ENCODE measurements around the gene XG.
"Not testable (repeated sequence)": the region's sequence is repeated elsewhere in the genome, so short reads cannot be mapped to it uniquely, and the experiment has no call there.

Gene XG

DNA sequence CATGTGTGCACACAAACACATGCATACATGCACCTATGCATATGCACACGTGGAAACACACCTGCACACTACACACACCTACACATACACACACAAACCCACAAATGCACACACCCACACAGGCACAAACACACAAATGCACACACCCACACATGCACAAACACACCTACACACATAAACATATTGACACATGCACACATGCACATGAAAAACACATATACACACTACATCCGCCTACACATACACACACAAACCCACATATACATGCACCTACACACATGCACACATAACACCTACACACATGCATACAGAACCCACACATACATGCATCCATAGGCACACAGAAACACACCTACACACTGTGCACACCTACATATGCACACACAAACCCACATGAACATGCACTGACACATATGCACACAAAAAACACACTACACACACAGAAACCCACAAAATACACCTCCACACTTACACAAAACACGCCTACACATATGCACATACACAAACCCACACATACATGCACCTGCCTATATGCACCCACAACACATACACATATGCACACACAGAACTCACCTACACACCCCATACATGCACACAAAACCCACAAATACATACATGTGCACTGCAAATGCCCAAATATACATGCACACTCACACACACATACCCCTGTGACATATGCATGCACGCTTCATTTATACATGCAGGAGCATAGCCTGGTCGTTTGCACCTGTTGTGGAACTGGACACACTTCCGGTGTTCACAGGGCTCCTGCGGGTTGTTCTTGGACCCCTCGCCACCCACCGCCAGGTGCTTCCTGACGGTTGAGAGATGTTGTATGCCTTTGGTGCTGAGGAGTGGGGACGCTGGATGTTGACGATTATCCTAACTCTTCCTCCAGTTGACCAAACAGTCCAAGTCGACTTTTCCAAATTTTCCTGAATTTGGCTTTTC, 38.7 kb upstream of the XG start:
- no peak overlapping the region for H3K9ac ChIP-seq (ENCODE audit: low read length)
- no peak overlapping the region for H3K4me3 ChIP-seq (ENCODE audit: low read depth in 1 of 2, low read length in 2 of 2)
- no peak overlapping the region for H3K27ac ChIP-seq (ENCODE audit: low read depth, low read length)
- H3K4me1 ChIP-seq (ENCODE audit: insufficient read depth, low read length), result peaks cover 26% of the 10 kb centered on the region
- peaks cover 11% of the 10 kb centered on the region for H3K36me3 ChIP-seq (ENCODE audit: insufficient read depth, low read length)
- no peaks in the 10 kb centered on the region for H3K27me3 ChIP-seq (ENCODE audit: control insufficient read depth in 1 of 2, insufficient read depth in 2 of 2, low read length in 2 of 2)
- H3K9me3 ChIP-seq (ENCODE audit: low read length), result no peaks in the 10 kb centered on the region

DNA sequence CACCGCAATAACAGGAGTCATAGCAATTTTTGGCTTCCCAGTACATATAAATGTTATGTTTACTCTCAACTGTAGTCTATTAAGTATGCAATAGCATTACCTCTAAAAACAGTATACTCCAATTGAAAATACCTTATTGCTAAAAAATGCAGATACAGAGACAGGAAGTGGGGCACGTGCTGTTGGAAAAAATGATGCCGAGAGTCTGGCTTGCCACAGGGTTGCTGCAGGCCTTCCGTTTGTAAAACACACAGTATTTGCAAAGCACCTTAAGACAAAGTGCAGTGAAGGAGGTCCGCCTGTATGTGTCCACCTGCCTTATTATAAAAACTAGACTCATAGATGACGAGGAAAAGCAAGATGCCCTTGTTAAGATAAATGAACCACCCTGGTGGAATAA, 37.3 kb upstream of the XG start:
- H3K9me3 ChIP-seq (ENCODE audit: low read length), result no peaks in the 10 kb centered on the region
- H3K36me3 ChIP-seq (ENCODE audit: insufficient read depth, low read length), result peaks cover 20% of the 10 kb centered on the region
- H3K27ac ChIP-seq (ENCODE audit: low read depth, low read length), result no peak overlapping the region
- no peak overlapping the region for H3K4me3 ChIP-seq (ENCODE audit: low read depth in 1 of 2, low read length in 2 of 2)
- H3K27me3 ChIP-seq (ENCODE audit: control insufficient read depth in 1 of 2, insufficient read depth in 2 of 2, low read length in 2 of 2), result no peaks in the 10 kb centered on the region
- H3K9ac ChIP-seq (ENCODE audit: low read length), result no peak overlapping the region
- peaks cover 13% of the 10 kb centered on the region for H3K4me1 ChIP-seq (ENCODE audit: insufficient read depth, low read length)

- H3K27ac ChIP-seq (ENCODE audit: low read depth, low read length), result no peak overlapping the region
- H3K4me1 ChIP-seq (ENCODE audit: insufficient read depth, low read length), result peaks cover 9% of the 10 kb centered on the region
- no peak overlapping the region for H3K4me3 ChIP-seq (ENCODE audit: low read depth in 1 of 2, low read length in 2 of 2)
- no peaks in the 10 kb centered on the region for H3K9me3 ChIP-seq (ENCODE audit: low read length)
- H3K36me3 ChIP-seq (ENCODE audit: insufficient read depth, low read length), result peaks cover 25% of the 10 kb centered on the region
- no peak overlapping the region for H3K9ac ChIP-seq (ENCODE audit: low read length)
- H3K27me3 ChIP-seq (ENCODE audit: control insufficient read depth in 1 of 2, insufficient read depth in 2 of 2, low read length in 2 of 2), result no peaks in the 10 kb centered on the region
These were observed 36.7 kb upstream of the XG start for GRCh38 chrX:2715066-2715600.

- H3K9me3 ChIP-seq (ENCODE audit: low read length), result no peaks in the 10 kb centered on the region
- H3K27ac ChIP-seq (ENCODE audit: low read depth, low read length), result no peak overlapping the region
- no peak overlapping the region for H3K4me3 ChIP-seq (ENCODE audit: low read depth in 1 of 2, low read length in 2 of 2)
- H3K4me1 ChIP-seq (ENCODE audit: insufficient read depth, low read length), result no peaks in the 10 kb centered on the region
- H3K9ac ChIP-seq (ENCODE audit: low read length), result no peak overlapping the region
- no peaks in the 10 kb centered on the region for H3K27me3 ChIP-seq (ENCODE audit: control insufficient read depth in 1 of 2, insufficient read depth in 2 of 2, low read length in 2 of 2)
- H3K36me3 ChIP-seq (ENCODE audit: insufficient read depth, low read length), result peaks cover 30% of the 10 kb centered on the region
These were observed 34.5 kb upstream of the XG start for GRCh38 chrX:2717312-2717711.

DNA sequence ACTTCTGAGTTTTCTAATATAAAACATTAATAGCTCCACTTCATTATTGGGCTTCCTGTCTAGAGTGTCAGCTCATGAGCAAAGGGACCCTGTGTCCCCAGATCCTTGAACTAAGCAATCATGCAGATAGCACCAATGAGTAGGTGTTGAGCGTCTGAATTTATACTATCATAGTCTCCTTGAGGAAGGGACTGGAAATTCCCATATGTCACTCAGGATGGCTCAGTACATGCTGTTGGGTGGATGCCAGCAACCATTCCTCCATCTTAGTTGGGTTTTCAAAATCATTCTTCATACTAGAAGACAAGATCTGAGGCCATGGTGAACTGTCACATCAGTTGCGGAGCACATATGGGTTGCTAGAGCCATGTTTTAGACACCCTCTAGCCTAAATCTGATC, 33.0 kb upstream of the XG start:
- Histone ChIP-seq H3K27me3 (ENCODE audit: control insufficient read depth in 1 of 2, insufficient read depth in 2 of 2, low read length in 2 of 2) (no peaks in the 10 kb centered on the region), H3K36me3 (ENCODE audit: insufficient read depth, low read length) (peaks cover 45% of the 10 kb centered on the region), H3K27ac (ENCODE audit: low read depth, low read length) (no peak overlapping the region), H3K9ac (ENCODE audit: low read length) (no peak overlapping the region), H3K4me3 (ENCODE audit: low read depth in 1 of 2, low read length in 2 of 2) (no peak overlapping the region), H3K9me3 (ENCODE audit: low read length) (no peaks in the 10 kb centered on the region), H3K4me1 (ENCODE audit: insufficient read depth, low read length) (no peaks in the 10 kb centered on the region)

DNA sequence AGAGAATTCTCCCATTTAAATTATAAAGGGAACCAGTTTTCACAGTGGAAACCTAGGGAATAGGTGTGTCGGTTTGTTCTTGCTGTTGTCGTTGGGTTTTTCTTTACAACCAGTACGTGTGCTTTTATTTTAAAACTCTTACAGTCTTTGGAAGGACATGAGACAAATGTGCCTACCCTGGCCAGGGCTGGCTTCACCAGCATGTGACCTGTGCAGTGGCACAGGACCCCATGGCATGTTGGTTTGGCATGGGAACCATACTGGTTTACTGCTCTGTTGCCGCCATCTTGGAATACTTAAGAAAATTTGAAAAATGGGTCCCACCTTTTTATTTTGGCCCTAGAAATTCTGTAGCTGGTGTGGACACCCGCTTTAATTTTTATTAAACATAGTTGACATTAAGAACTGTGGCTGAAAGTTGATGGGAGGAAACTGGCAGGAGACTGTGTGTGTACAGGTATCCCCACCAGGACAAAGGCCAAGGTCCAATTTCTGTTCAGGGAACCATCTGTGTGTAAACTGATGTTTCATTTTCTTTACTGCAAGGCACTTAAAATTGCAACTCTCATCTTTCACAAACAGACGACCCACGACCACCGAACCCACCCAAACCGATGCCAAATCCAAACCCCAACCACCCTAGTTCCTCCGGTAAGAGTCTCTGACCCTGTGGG, 31.9 kb upstream of the XG start:
- peaks cover 40% of the 10 kb centered on the region for H3K36me3 ChIP-seq (ENCODE audit: insufficient read depth, low read length)

GRCh38 chrX:2723286-2723879, 28.5 kb upstream of the XG start:
- peaks cover 48% of the 10 kb centered on the region for H3K36me3 ChIP-seq (ENCODE audit: insufficient read depth, low read length)
- H3K9me3 ChIP-seq (ENCODE audit: low read length), result no peaks in the 10 kb centered on the region
- H3K4me3 ChIP-seq (ENCODE audit: low read depth in 1 of 2, low read length in 2 of 2), result no peak overlapping the region
- H3K27ac ChIP-seq (ENCODE audit: low read depth, low read length), result no peak overlapping the region
- no peaks in the 10 kb centered on the region for H3K4me1 ChIP-seq (ENCODE audit: insufficient read depth, low read length)
- no peak overlapping the region for H3K9ac ChIP-seq (ENCODE audit: low read length)
- no peaks in the 10 kb centered on the region for H3K27me3 ChIP-seq (ENCODE audit: control insufficient read depth in 1 of 2, insufficient read depth in 2 of 2, low read length in 2 of 2)

More for the DNA sequence above, 31.9 kb upstream of the XG start:
- Histone ChIP-seq H3K27me3 (ENCODE audit: control insufficient read depth in 1 of 2, insufficient read depth in 2 of 2, low read length in 2 of 2) (no peaks in the 10 kb centered on the region), H3K9me3 (ENCODE audit: low read length) (no peaks in the 10 kb centered on the region), H3K4me1 (ENCODE audit: insufficient read depth, low read length) (no peaks in the 10 kb centered on the region), H3K9ac (ENCODE audit: low read length) (no peak overlapping the region), H3K27ac (ENCODE audit: low read depth, low read length) (no peak overlapping the region), H3K4me3 (ENCODE audit: low read depth in 1 of 2, low read length in 2 of 2) (no peak overlapping the region)

- not testable (repeated sequence) for H3K4me3 ChIP-seq (ENCODE audit: low read depth in 1 of 2, low read length in 2 of 2); H3K27ac ChIP-seq (ENCODE audit: low read depth, low read length); H3K9ac ChIP-seq (ENCODE audit: low read length); H3K27me3 ChIP-seq (ENCODE audit: control insufficient read depth in 1 of 2, insufficient read depth in 2 of 2, low read length in 2 of 2); H3K9me3 ChIP-seq (ENCODE audit: low read length); H3K4me1 ChIP-seq (ENCODE audit: insufficient read depth, low read length)
- H3K36me3 ChIP-seq (ENCODE audit: insufficient read depth, low read length), result peaks cover 44% of the 10 kb centered on the region
These were observed 24.6 kb upstream of the XG start for GRCh38 chrX:2727264-2727663.

- Histone ChIP-seq H3K4me3 (ENCODE audit: low read depth in 1 of 2, low read length in 2 of 2) (no peak overlapping the region), H3K27me3 (ENCODE audit: control insufficient read depth in 1 of 2, insufficient read depth in 2 of 2, low read length in 2 of 2) (no peaks in the 10 kb centered on the region), H3K27ac (ENCODE audit: low read depth, low read length) (no peak overlapping the region), H3K4me1 (ENCODE audit: insufficient read depth, low read length) (no peaks in the 10 kb centered on the region), H3K36me3 (ENCODE audit: insufficient read depth, low read length) (peaks cover 39% of the 10 kb centered on the region), H3K9ac (ENCODE audit: low read length) (no peak overlapping the region), H3K9me3 (ENCODE audit: low read length) (no peaks in the 10 kb centered on the region)
These were observed 19.8 kb upstream of the XG start for GRCh38 chrX:2732076-2732475.

DNA sequence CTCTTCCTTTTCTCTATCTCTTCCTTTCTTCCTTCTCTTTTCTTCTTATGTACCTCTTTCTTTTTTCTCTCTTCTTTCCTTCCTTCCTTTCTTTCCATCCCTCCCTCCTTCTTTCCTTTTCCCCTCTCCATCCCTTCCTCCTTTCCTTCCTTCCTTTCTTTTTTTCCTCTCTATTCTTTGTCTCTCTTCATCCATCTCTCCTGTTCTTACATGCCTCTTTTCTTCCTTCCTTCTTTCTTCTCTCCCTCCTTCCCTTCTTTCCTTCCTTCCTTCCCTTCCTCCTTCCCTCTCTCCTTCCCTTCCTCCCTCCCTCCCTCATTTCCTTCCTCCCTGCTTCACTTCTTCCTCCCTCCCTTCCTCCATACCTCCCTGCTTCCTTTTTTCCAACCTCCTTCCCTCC, 19.2 kb upstream of the XG start:
- H3K4me1 ChIP-seq (ENCODE audit: insufficient read depth, low read length), result no peaks in the 10 kb centered on the region
- no peak overlapping the region for H3K9ac ChIP-seq (ENCODE audit: low read length)
- peaks cover 38% of the 10 kb centered on the region for H3K36me3 ChIP-seq (ENCODE audit: insufficient read depth, low read length)
- H3K9me3 ChIP-seq (ENCODE audit: low read length), result no peaks in the 10 kb centered on the region
- H3K27me3 ChIP-seq (ENCODE audit: control insufficient read depth in 1 of 2, insufficient read depth in 2 of 2, low read length in 2 of 2), result no peaks in the 10 kb centered on the region
- no peak overlapping the region for H3K27ac ChIP-seq (ENCODE audit: low read depth, low read length)
- no peak overlapping the region for H3K4me3 ChIP-seq (ENCODE audit: low read depth in 1 of 2, low read length in 2 of 2)

GRCh38 chrX:2733286-2733685, 18.6 kb upstream of the XG start:
- Histone ChIP-seq H3K27me3 (ENCODE audit: control insufficient read depth in 1 of 2, insufficient read depth in 2 of 2, low read length in 2 of 2) (no peaks in the 10 kb centered on the region), H3K27ac (ENCODE audit: low read depth, low read length) (no peak overlapping the region), H3K4me3 (ENCODE audit: low read depth in 1 of 2, low read length in 2 of 2) (no peak overlapping the region), H3K36me3 (ENCODE audit: insufficient read depth, low read length) (peaks cover 37% of the 10 kb centered on the region), H3K4me1 (ENCODE audit: insufficient read depth, low read length) (no peaks in the 10 kb centered on the region), H3K9me3 (ENCODE audit: low read length) (no peaks in the 10 kb centered on the region), H3K9ac (ENCODE audit: low read length) (no peak overlapping the region)

Data from muscle layer of colon (tissue), 2 donors.